ENCODE data around the gene ICOS. TPM values are rescaled to one million over a fixed set of nuclear protein-coding genes. Genes with fewer than 3 reads are reported as not detected.

Gene ICOS
- total RNA-seq, 3 donors from 2014 or later, result 0.36 to 0.49 (median 0.38) TPM

DNA sequence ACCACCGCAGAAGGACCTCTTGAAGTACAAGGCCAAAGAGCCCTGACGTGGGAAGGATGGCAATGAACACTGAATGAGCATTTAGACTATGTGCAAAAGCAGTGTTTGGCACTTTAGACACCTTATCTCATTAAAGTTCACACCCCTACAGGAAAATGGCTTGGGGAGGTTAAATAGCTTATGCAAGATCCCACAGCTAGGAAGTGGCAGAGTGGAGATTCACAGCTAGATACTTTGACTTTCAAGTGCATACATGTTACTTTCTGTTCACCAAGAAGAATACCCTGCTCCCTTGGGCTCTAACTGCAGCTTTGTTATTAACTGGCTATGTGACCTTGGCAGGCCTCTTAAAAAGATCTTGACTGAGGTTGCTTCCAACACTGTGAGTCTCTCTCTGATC, 58.2 kb downstream of the ICOS start:
- H3K4me3 ChIP-seq, result no peak overlapping the region
- DNase-seq, result no peak
- no peak for ATAC-seq

DNA sequence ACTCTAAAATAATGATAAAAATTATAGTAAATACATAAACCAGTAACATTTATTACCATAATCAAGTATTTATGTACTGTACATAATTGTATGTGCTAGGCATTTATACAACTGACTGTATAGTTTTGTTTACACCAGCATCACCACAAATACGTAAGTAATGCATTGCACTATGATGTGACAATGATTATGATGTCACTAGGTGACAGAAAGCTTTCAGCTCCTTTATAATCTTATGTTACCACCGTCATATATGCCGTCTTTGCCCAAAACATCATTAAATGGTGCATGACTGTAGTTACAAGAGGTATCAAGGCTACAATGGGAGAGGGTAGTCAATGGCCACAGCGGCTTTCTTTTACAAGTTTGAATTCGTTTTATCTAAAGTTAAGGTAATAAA, 60.1 kb downstream of the ICOS start:
- ATAC-seq (no peak), DNase-seq (no peak)
- no peaks in the 10 kb centered on the region for H3K4me1 ChIP-seq (ENCODE audit: low read depth)
- no peaks in the 10 kb centered on the region for H3K9me3 ChIP-seq
- H3K4me3 ChIP-seq, result no peak overlapping the region
- no peaks in the 10 kb centered on the region for H3K36me3 ChIP-seq (ENCODE audit: low read depth)
- TF ChIP-seq, protein P1, sequence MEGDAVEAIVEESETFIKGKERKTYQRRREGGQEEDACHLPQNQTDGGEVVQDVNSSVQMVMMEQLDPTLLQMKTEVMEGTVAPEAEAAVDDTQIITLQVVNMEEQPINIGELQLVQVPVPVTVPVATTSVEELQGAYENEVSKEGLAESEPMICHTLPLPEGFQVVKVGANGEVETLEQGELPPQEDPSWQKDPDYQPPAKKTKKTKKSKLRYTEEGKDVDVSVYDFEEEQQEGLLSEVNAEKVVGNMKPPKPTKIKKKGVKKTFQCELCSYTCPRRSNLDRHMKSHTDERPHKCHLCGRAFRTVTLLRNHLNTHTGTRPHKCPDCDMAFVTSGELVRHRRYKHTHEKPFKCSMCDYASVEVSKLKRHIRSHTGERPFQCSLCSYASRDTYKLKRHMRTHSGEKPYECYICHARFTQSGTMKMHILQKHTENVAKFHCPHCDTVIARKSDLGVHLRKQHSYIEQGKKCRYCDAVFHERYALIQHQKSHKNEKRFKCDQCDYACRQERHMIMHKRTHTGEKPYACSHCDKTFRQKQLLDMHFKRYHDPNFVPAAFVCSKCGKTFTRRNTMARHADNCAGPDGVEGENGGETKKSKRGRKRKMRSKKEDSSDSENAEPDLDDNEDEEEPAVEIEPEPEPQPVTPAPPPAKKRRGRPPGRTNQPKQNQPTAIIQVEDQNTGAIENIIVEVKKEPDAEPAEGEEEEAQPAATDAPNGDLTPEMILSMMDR (IDR thresholded peaks at IDR 0.05), result no peak
- intact Hi-C loops (cut with DNase I, micrococcal nuclease), result no loop called here

More for the DNA sequence above, 58.2 kb downstream of the ICOS start:
- intact Hi-C loops (cut with DNase I, micrococcal nuclease), result no loop called here
- H3K4me1 ChIP-seq (ENCODE audit: low read depth), result no peaks in the 10 kb centered on the region
- no peaks in the 10 kb centered on the region for H3K36me3 ChIP-seq (ENCODE audit: low read depth)
- TF ChIP-seq, protein P1 (IDR thresholded peaks at IDR 0.05), result no peak
- H3K9me3 ChIP-seq, result no peaks in the 10 kb centered on the region

DNA sequence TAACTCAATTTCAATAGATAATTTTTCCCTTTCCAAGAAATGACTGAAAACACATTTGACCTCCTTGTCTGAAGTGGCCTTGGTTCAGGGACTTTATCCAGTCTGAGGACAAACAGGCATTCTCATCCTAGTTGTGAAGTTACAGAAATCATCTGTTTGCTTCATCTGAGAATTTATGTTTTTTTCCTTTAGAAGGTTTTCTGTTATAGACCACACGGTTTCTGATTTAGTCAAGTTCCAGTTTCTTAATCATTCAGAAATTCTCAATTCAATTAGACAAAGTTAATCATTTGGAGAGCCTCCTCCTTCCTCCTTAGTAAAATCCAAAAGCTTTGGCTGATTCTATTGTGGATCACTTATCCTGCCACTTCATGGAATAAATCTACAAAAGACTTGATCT, 60.9 kb downstream of the ICOS start:
- H3K4me3 ChIP-seq, result no peak overlapping the region
- TF ChIP-seq, protein P1 (IDR thresholded peaks at IDR 0.05), result no peak
- H3K4me1 ChIP-seq (ENCODE audit: low read depth), result no peaks in the 10 kb centered on the region
- H3K36me3 ChIP-seq (ENCODE audit: low read depth), result no peaks in the 10 kb centered on the region
- H3K9me3 ChIP-seq, result no peaks in the 10 kb centered on the region
- DNase-seq, result no peak
- intact Hi-C loops (cut with DNase I, micrococcal nuclease), result no loop called here
- no peak for ATAC-seq

- DNase-seq (no peak), ATAC-seq (no peak)
- H3K36me3 ChIP-seq (ENCODE audit: low read depth), result no peaks in the 10 kb centered on the region
- intact Hi-C loops (cut with DNase I, micrococcal nuclease), result no loop called here
- TF ChIP-seq, protein P1 (IDR thresholded peaks at IDR 0.05), result no peak
- no peaks in the 10 kb centered on the region for H3K4me1 ChIP-seq (ENCODE audit: low read depth)
- H3K4me3 ChIP-seq, result no peak overlapping the region
- no peaks in the 10 kb centered on the region for H3K9me3 ChIP-seq
These were observed 61.6 kb downstream of the ICOS start for GRCh38 chr2:203997980-203998809.

GRCh38 chr2:203999835-204000234, 63.3 kb downstream of the ICOS start:
- Histone ChIP-seq H3K4me1 (ENCODE audit: low read depth) (no peaks in the 10 kb centered on the region), H3K9me3 (no peaks in the 10 kb centered on the region), H3K36me3 (ENCODE audit: low read depth) (no peaks in the 10 kb centered on the region), H3K4me3 (no peak overlapping the region)
- DNase-seq (no peak), ATAC-seq (no peak)
- TF ChIP-seq, protein P1 (IDR thresholded peaks at IDR 0.05), result no peak
- intact Hi-C loops (cut with DNase I, micrococcal nuclease), result no loop called here

Data from mucosa of descending colon (tissue), 3 donors.